ENCODE results near the gene BTF3. TPM values are rescaled to one million over a fixed set of nuclear protein-coding genes. Genes with fewer than 3 reads are reported as not detected.

BTF3 gene
- total and polyA plus RNA-seq, 2 of the 13 experiments (the other 11 are each of a cell fraction or from before 2014, with no cell fraction given) = 557 to 698 TPM

- TF ChIP-seq POGK (CRISPR knock-in tag; conservative IDR thresholded peaks at IDR 0.05) (no peak), SP4 (CRISPR knock-in tag; IDR thresholded peaks at IDR 0.05) (no peak), KAT8 (CRISPR knock-in tag; IDR thresholded peaks at IDR 0.05) (peak; percentile 63; the same call in 1 of the 2 replicates), CCDC6 (CRISPR knock-in tag; IDR thresholded peaks at IDR 0.05) (no peak; the same call in 1 of the 2 replicates), ZNF160 (CRISPR knock-in tag; IDR thresholded peaks at IDR 0.05) (no peak), IRF2 (CRISPR knock-in tag; IDR thresholded peaks at IDR 0.05) (peak; percentile 91), ZNF484 (CRISPR knock-in tag; IDR thresholded peaks at IDR 0.05; ENCODE audit: borderline replicate concordance, low read depth) (no peak), DZIP1 (CRISPR knock-in tag; IDR thresholded peaks at IDR 0.05) (no peak), NFYC (CRISPR knock-in tag; IDR thresholded peaks at IDR 0.05) (peak; percentile 45; the same call in 1 of the 2 replicates), MIXL1 (CRISPR knock-in tag; IDR thresholded peaks at IDR 0.05) (peak; percentile 78), MAFF (IDR thresholded peaks at IDR 0.05; ENCODE audit: low read depth, low read length) (no peak), ZBTB43 (CRISPR knock-in tag; conservative IDR thresholded peaks at IDR 0.05) (peak; percentile 44; the same call in 1 of the 2 replicates), BCL6 (CRISPR knock-in tag; IDR thresholded peaks at IDR 0.05) (peak; percentile 94), ZNF260 (CRISPR knock-in tag; IDR thresholded peaks at IDR 0.05; ENCODE audit: borderline replicate concordance, low read depth) (no peak), THRA (CRISPR knock-in tag; IDR thresholded peaks at IDR 0.05; ENCODE audit: borderline replicate concordance) (peak; percentile 96), CEBPZ (IDR thresholded peaks at IDR 0.05; ENCODE audit: low read length) (no peak), RAD51 (IDR thresholded peaks at IDR 0.05; ENCODE audit: borderline replicate concordance) (peak; percentile 99), ZNF644 (CRISPR knock-in tag; IDR thresholded peaks at IDR 0.05; ENCODE audit: low read depth) (peak; percentile 80)
Measured at GRCh38 chr5:73544429-73545402, 46.5 kb downstream of the BTF3 start (continued).
